ENCODE measurements around the gene CSN2. TPM values are rescaled to one million over a fixed set of nuclear protein-coding genes. Genes with fewer than 3 reads are reported as not detected.

The CSN2 gene, protein sequence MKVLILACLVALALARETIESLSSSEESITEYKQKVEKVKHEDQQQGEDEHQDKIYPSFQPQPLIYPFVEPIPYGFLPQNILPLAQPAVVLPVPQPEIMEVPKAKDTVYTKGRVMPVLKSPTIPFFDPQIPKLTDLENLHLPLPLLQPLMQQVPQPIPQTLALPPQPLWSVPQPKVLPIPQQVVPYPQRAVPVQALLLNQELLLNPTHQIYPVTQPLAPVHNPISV
- total RNA-seq (2022; extraction: Qiagen RNA extraction): not detected in 5 replicates

DNA sequence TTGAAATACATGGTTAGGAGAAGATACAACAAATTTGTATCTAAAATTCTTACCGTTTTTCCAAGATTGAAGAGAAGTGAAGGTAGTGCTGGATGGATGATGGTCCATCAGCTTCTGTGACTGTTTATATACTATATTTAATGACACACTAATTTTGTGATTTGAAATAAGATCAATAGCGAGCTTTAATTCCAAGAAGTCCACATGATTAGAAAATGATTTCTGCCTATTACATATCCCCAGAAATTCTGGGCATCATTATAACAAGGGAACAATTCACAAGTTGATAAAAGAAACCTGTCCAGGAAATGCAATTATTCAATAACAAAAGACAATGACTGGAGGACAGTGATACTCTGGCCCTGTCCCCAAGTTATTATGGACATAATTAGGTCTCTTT, at the start of gene CSN2:
TSS of gene CSN2 (minus strand) at position 101 of the 400 bp plus-strand sequence. CDS start 4,733 bp downstream, outside the sequence.

DNA sequence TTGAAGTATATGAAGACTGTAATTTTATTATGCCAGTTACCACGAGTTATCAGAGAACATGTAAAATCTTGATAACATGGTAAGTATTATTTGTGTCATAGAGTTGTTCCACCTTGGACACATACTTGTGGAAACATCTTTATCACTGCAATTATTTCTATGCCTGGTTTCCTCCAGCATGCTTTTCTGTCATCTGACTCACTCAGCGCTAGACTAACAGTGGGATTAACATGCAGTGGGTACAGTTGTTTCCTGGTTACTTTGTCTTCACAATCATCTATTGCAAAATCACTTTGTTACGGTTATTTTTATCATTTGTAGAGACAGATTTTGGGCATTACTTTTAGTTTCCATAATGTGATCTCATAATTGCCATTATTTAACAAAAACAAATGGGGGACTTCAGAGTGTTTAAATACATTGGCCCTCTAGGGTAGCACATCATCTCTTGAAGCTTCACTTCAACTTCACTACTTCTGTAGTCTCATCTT, 30.0 kb upstream of the CSN2 start, which contains the start of gene STATH:
TSS of gene STATH (plus strand) at position 441 of the 491 bp plus-strand sequence. CDS start 2,472 bp downstream, outside the sequence.

DNA sequence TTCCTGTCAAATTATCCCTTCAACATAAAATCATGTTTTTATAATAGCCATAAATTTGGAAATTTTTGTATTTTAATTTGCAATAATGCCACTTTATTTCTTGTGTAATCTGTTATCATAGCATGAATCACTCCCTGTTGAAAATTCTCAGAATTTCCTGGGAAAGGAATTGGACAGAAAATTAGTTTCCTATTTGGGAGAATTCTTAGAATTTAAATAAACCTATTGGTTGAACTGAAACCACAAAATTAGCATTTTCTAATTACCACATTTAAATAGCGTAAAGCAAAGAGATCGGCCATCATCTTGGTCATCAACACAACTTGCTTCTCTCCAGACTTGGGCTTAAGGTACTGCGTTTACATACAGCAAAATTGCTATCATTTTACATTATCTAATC, 34.8 kb downstream of the CSN2 start, which contains the start of gene CSN1S1:
TSS of gene CSN1S1 (plus strand) at position 301 of the 400 bp plus-strand sequence. CDS start 1,488 bp downstream, outside the sequence.

Other genes starting within 250 kb of the CSN2 start
- 0.01 to 0.04 TPM (median 0.03 TPM) in 5 replicates for gene SULT1B1, start 205.1 kb downstream of the CSN2 start, total RNA-seq (2022; extraction: Qiagen RNA extraction)
- not detected in 5 replicates for gene SULT1E1, start 105.6 kb downstream of the CSN2 start, total RNA-seq (2022; extraction: Qiagen RNA extraction)
- gene CSN1S1, start 34.7 kb downstream of the CSN2 start, total RNA-seq (2022; extraction: Qiagen RNA extraction): not detected in 5 replicates
- not detected in 5 replicates for gene STATH, start 30.2 kb upstream of the CSN2 start, total RNA-seq (2022; extraction: Qiagen RNA extraction)
- not detected in 5 replicates for gene HTN3, start 62.7 kb upstream of the CSN2 start, total RNA-seq (2022; extraction: Qiagen RNA extraction)
- gene HTN1, start 84.7 kb upstream of the CSN2 start, total RNA-seq (2022; extraction: Qiagen RNA extraction): not detected in 5 replicates
- gene PRR27, start 188.5 kb upstream of the CSN2 start, total RNA-seq (2022; extraction: Qiagen RNA extraction): not detected in 5 replicates
- not detected in 5 replicates for gene ODAM, start 230.0 kb upstream of the CSN2 start, total RNA-seq (2022; extraction: Qiagen RNA extraction)